ENCODE results near the gene EMILIN3.

EMILIN3 gene

GRCh38 chr20:41366546-41367392 lies at the start of gene EMILIN3:
Gene EMILIN3, minus strand, starts transcription at chr20:41366818. Its CDS starts 184 bp downstream, at chr20:41366634.
- no peak for DNase-seq (ENCODE audit: low read depth in 2 of 2)

GRCh38 chr20:41415191-41415590 lies 48.6 kb upstream of the EMILIN3 start:
- no peak for DNase-seq (ENCODE audit: low read depth in 2 of 2)

- no peak for DNase-seq (ENCODE audit: low read depth in 2 of 2)
These were observed 46.6 kb upstream of the EMILIN3 start for GRCh38 chr20:41413169-41413568.

- no peak for DNase-seq (ENCODE audit: low read depth in 2 of 2)
These were observed 45.9 kb upstream of the EMILIN3 start for GRCh38 chr20:41412324-41413120.

GRCh38 chr20:41411391-41411847 lies 44.8 kb upstream of the EMILIN3 start:
- no peak for DNase-seq (ENCODE audit: low read depth in 2 of 2)

GRCh38 chr20:41408986-41409385 lies 42.4 kb upstream of the EMILIN3 start:
- no peak for DNase-seq (ENCODE audit: low read depth in 2 of 2)

- no peak for DNase-seq (ENCODE audit: low read depth in 2 of 2)
These were observed 41.7 kb upstream of the EMILIN3 start for GRCh38 chr20:41408156-41408794.

GRCh38 chr20:41407607-41408006 lies 41.0 kb upstream of the EMILIN3 start:
- DNase-seq (ENCODE audit: low read depth in 2 of 2) = no peak

GRCh38 chr20:41406896-41407444 lies 40.4 kb upstream of the EMILIN3 start:
- no peak for DNase-seq (ENCODE audit: low read depth in 2 of 2)

- DNase-seq (ENCODE audit: low read depth in 2 of 2) = no peak
These were observed 39.7 kb upstream of the EMILIN3 start for GRCh38 chr20:41406353-41406752.

- no peak for DNase-seq (ENCODE audit: low read depth in 2 of 2)
These were observed 38.8 kb upstream of the EMILIN3 start for GRCh38 chr20:41405436-41405835.

- DNase-seq (ENCODE audit: low read depth in 2 of 2) = no peak
These were observed 37.0 kb upstream of the EMILIN3 start for GRCh38 chr20:41403604-41404003.

- no peak for DNase-seq (ENCODE audit: low read depth in 2 of 2)
These were observed 31.8 kb upstream of the EMILIN3 start for GRCh38 chr20:41398408-41398807.

- DNase-seq (ENCODE audit: low read depth in 2 of 2) = no peak
These were observed 29.3 kb upstream of the EMILIN3 start for GRCh38 chr20:41395667-41396664.

- DNase-seq (ENCODE audit: low read depth in 2 of 2) = no peak
These were observed 28.5 kb upstream of the EMILIN3 start for GRCh38 chr20:41394931-41395666.

- DNase-seq (ENCODE audit: low read depth in 2 of 2) = no peak
These were observed 27.5 kb upstream of the EMILIN3 start for GRCh38 chr20:41394081-41394480.

GRCh38 chr20:41393705-41394066 lies 27.1 kb upstream of the EMILIN3 start:
- no peak for DNase-seq (ENCODE audit: low read depth in 2 of 2)

GRCh38 chr20:41392871-41393704 lies 26.5 kb upstream of the EMILIN3 start:
- no peak for DNase-seq (ENCODE audit: low read depth in 2 of 2)

- no peak for DNase-seq (ENCODE audit: low read depth in 2 of 2)
These were observed 25.7 kb upstream of the EMILIN3 start for GRCh38 chr20:41392295-41392694.
